H1 (cell line): ENCODE measurements around the gene VSIG10L. TPM values are rescaled to one million over a fixed set of nuclear protein-coding genes. Genes with fewer than 3 reads are reported as not detected.

ENCODE experiments used
- CTCF ChIA-PET: fragments of 300-600 bp; sonication (Branson Sonifier 250); formaldehyde crosslinking; loops from one replicate; lab custom pipeline; 2021; ENCODE audit not compliant: partially characterized antibody; lab: Charles Lee
- POLR2A ChIA-PET: fragments of 300-600 bp; sonication (Branson Sonifier 250); formaldehyde crosslinking; loops from one replicate; lab custom pipeline; 2021; ENCODE audit warnings: inconsistent platforms; ENCODE audit not compliant: partially characterized antibody; lab: Charles Lee
- DNase-seq, 2 experiments: peaks; one replicate each; pipeline versions ENCODE4 v3.0.0 to v3.0.0-alpha.2; 2010 to 2022; ENCODE audit warnings: low spot score in 2 of 2, low read depth in 1 of 2, mixed read lengths in 1 of 2
- FAIRE-seq: peaks from 2 replicates; lab custom pipeline; 2011; peaks lifted over from hg19 to GRCh38; lab: Jason Lieb, UNC
- H2AFZ ChIP-seq: 2 replicates; pipeline ENCODE4 v1.8.1; 2012; ENCODE audit warnings: low read length, inconsistent platforms
- H2AK5ac ChIP-seq: 2 replicates; pipeline ENCODE4 v1.6.1; 2013; ENCODE audit warnings: low read depth, low read length
- H2BK120ac ChIP-seq: replicated peaks from 2 replicates; pipeline ENCODE3; 2013; ENCODE audit warnings: low read depth, low read length, inconsistent platforms
- H2BK12ac ChIP-seq: 2 replicates; pipeline ENCODE4 v1.6.1; 2013; ENCODE audit warnings: low read depth, low read length
- H2BK15ac ChIP-seq: 2 replicates; pipeline ENCODE4 v1.6.1; 2013; ENCODE audit warnings: low read length
- H2BK20ac ChIP-seq: 2 replicates; pipeline ENCODE4 v1.6.1; 2013; ENCODE audit warnings: low read length
- H2BK5ac ChIP-seq: 2 replicates; pipeline ENCODE4 v1.6.1; 2013; ENCODE audit warnings: low read depth, low read length
- H3K14ac ChIP-seq: 2 replicates; pipeline ENCODE4 v1.6.1; 2013; ENCODE audit warnings: inconsistent platforms; ENCODE audit not compliant: insufficient read length
- H3K18ac ChIP-seq: 2 replicates; pipeline ENCODE4 v1.6.1; 2013; ENCODE audit warnings: low read length; ENCODE audit errors: extremely low read depth
- H3K23ac ChIP-seq: 2 replicates; pipeline ENCODE4 v1.6.1; 2013; ENCODE audit warnings: inconsistent platforms; ENCODE audit not compliant: insufficient read length
- H3K23me2 ChIP-seq: 2 replicates; pipeline ENCODE4 v1.6.1; 2013; ENCODE audit warnings: low read depth, low read length
- H3K27ac ChIP-seq: 2 replicates; pipeline ENCODE4 v1.6.1; 2011; ENCODE audit warnings: low read depth, low read length, inconsistent platforms
- H3K27me3 ChIP-seq, 4 experiments: replicated peaks in 1 of 4; 1 replicate in 1 of 4; 2 replicates in 3 of 4; pipeline versions ENCODE4 v1.6.1 to v1.8.1; 2011 to 2013; ENCODE audit warnings: low read length in 3 of 4, mild to moderate bottlenecking in 3 of 4, inconsistent platforms in 2 of 4, mixed read lengths in 2 of 4, moderate library complexity in 1 of 4; ENCODE audit not compliant: control insufficient read depth in 3 of 4, insufficient read depth in 3 of 4; ENCODE audit errors: extremely low read depth in 1 of 4
- H3K36me3 ChIP-seq, 4 experiments: 2 replicates each; pipeline versions ENCODE4 v1.6.1 to v1.8.1; 2011 to 2013; ENCODE audit warnings: mild to moderate bottlenecking in 4 of 4, low read length in 3 of 4, moderate library complexity in 2 of 4, control low read depth in 1 of 4, inconsistent platforms in 1 of 4; ENCODE audit not compliant: insufficient read depth in 4 of 4, control insufficient read depth in 2 of 4
- H3K4ac ChIP-seq: replicated peaks from 2 replicates; pipeline ENCODE3; 2013; ENCODE audit warnings: low read length, low read depth, mixed read lengths, inconsistent platforms; ENCODE audit not compliant: insufficient read length
- H3K4me1 ChIP-seq, 4 experiments: replicated peaks in 1 of 4; 1 replicate in 1 of 4; 2 replicates in 3 of 4; pipeline versions ENCODE4 v1.6.1 to v1.8.1; 2011 to 2013; ENCODE audit warnings: low read length in 3 of 4, inconsistent platforms in 2 of 4, mixed read lengths in 1 of 4; ENCODE audit not compliant: insufficient read depth in 4 of 4, control insufficient read depth in 3 of 4
- H3K4me2 ChIP-seq, 2 experiments: 2 replicates each; pipeline versions ENCODE4 v1.6.1 to v1.8.1; 2011 to 2013; ENCODE audit warnings: low read depth in 2 of 2, low read length in 2 of 2, control low read depth in 1 of 2, inconsistent platforms in 1 of 2, mild to moderate bottlenecking in 1 of 2; ENCODE audit not compliant: insufficient read depth in 1 of 2
- H3K4me3 ChIP-seq, 4 experiments: fragments of 200-600, 300-600 bp in 1 of 4; sonication (generic), shearing (Covaris generic), sonication (Bioruptor Twin) in 1 of 4; 2 replicates each; pipeline versions ENCODE4 v1.5.1 to v1.8.1; 2011 to 2016; ENCODE audit warnings: low read length in 4 of 4, low read depth in 3 of 4, control low read depth in 2 of 4, inconsistent platforms in 2 of 4, mild to moderate bottlenecking in 2 of 4, mixed read lengths in 1 of 4, moderate library complexity in 1 of 4; ENCODE audit not compliant: insufficient read depth in 2 of 4; ENCODE audit errors: extremely low read depth in 1 of 4
- H3K56ac ChIP-seq: replicated peaks from 2 replicates; pipeline ENCODE3; 2013; ENCODE audit warnings: low read depth, mild to moderate bottlenecking, mixed read lengths, low read length, inconsistent platforms; ENCODE audit not compliant: insufficient read length
- H3K79me1 ChIP-seq: 2 replicates; pipeline ENCODE4 v1.6.1; 2013; ENCODE audit warnings: low read depth, low read length, control low read depth
- H3K79me2 ChIP-seq, 2 experiments: 2 replicates each; pipeline versions ENCODE4 v1.6.1 to v1.8.1; 2012 to 2013; ENCODE audit warnings: low read length in 2 of 2, mild to moderate bottlenecking in 2 of 2, inconsistent platforms in 1 of 2; ENCODE audit not compliant: insufficient read depth in 2 of 2, control insufficient read depth in 1 of 2
- H3K9ac ChIP-seq, 4 experiments: replicated peaks in 1 of 4; 1 replicate in 1 of 4; 2 replicates in 3 of 4; pipeline versions ENCODE4 v1.6.1 to v1.8.1; 2011 to 2013; ENCODE audit warnings: low read depth in 3 of 4, low read length in 3 of 4, control low read depth in 2 of 4, mild to moderate bottlenecking in 2 of 4, moderate library complexity in 2 of 4, inconsistent platforms in 1 of 4; ENCODE audit errors: extremely low read depth in 1 of 4
- H3K9me3 ChIP-seq, 2 experiments: 2 replicates each; pipeline versions ENCODE4 v1.6.1 to v1.8.1; 2012 to 2013; ENCODE audit warnings: mild to moderate bottlenecking in 2 of 2, moderate library complexity in 2 of 2, control low read depth in 1 of 2, inconsistent platforms in 1 of 2, low read depth in 1 of 2, low read length in 1 of 2, mixed read lengths in 1 of 2; ENCODE audit not compliant: insufficient read depth in 2 of 2
- H4K20me1 ChIP-seq, 2 experiments: replicated peaks in 1 of 2; 2 replicates each; pipeline versions ENCODE3 to v1.8.1; 2011 to 2013; ENCODE audit warnings: inconsistent platforms in 2 of 2, low read length in 2 of 2, mild to moderate bottlenecking in 1 of 2; ENCODE audit not compliant: insufficient read depth in 2 of 2, control insufficient read depth in 1 of 2
- H4K5ac ChIP-seq: 2 replicates; pipeline ENCODE4 v1.6.1; 2013; ENCODE audit warnings: low read length, low read depth, mixed read lengths, inconsistent platforms; ENCODE audit not compliant: insufficient read length
- H4K8ac ChIP-seq: 2 replicates; pipeline ENCODE4 v1.8.0; 2013; ENCODE audit warnings: mild to moderate bottlenecking, moderate library complexity, low read length, inconsistent platforms; ENCODE audit not compliant: insufficient read depth; ENCODE audit errors: extremely low read depth
- H4K91ac ChIP-seq: replicated peaks from 2 replicates; pipeline ENCODE3; 2013; ENCODE audit warnings: low read length, mixed read lengths, inconsistent platforms; ENCODE audit not compliant: insufficient read length
- BACH1 ChIP-seq: IDR thresholded peaks from 2 replicates; pipeline ENCODE4 v1.6.1; 2012; ENCODE audit warnings: low read length, improper control_type of control experiment
- CREB1 ChIP-seq: IDR thresholded peaks from 2 replicates; pipeline ENCODE4 v1.6.1; 2012; ENCODE audit warnings: inconsistent platforms
- CTBP2 ChIP-seq: IDR thresholded peaks from 2 replicates; pipeline ENCODE4 v1.7.0; 2011; ENCODE audit warnings: borderline replicate concordance, mild to moderate bottlenecking, moderate library complexity, mixed read lengths, low read length; ENCODE audit not compliant: insufficient read depth, insufficient read length
- EP300 ChIP-seq, 2 experiments: IDR thresholded peaks; 1 replicate in 1 of 2; 2 replicates in 1 of 2; pipeline ENCODE4 v1.6.1; 2011 to 2012; ENCODE audit warnings: low read depth in 2 of 2, low read length in 2 of 2, mild to moderate bottlenecking in 2 of 2, borderline replicate concordance in 1 of 2, inconsistent platforms in 1 of 2, moderate library complexity in 1 of 2
- KDM1A ChIP-seq: fragments of 200-600, 300-600 bp; sonication (generic); IDR thresholded peaks from 2 replicates; pipeline ENCODE4 v1.7.1; 2016; ENCODE audit warnings: mild to moderate bottlenecking, low read length, borderline replicate concordance
- POLR2AphosphoS5 ChIP-seq: IDR thresholded peaks from 2 replicates; pipeline ENCODE4 v1.6.1; 2011; ENCODE audit warnings: low read depth, low read length
- RAD21 ChIP-seq, 2 experiments: IDR thresholded peaks in 1 of 2; conservative IDR thresholded peaks in 1 of 2; 2 replicates each; pipeline ENCODE4 v1.6.1; 2011; ENCODE audit warnings: low read depth in 2 of 2, low read length in 2 of 2, improper control_type of control experiment in 1 of 2, inconsistent platforms in 1 of 2, mild to moderate bottlenecking in 1 of 2, moderate library complexity in 1 of 2
- RNF2 ChIP-seq: fragments of 200-900, 300-1000 bp; sonication (generic); IDR thresholded peaks from 2 replicates; pipeline ENCODE4 v1.7.1; 2016; ENCODE audit warnings: borderline replicate concordance, low read depth, mild to moderate bottlenecking, antibody characterized with exemption, low read length; ENCODE audit not compliant: poor library complexity, severe bottlenecking; ENCODE audit errors: missing control alignments
- SIRT6 ChIP-seq: IDR thresholded peaks from one replicate; pipeline ENCODE4 v1.7.1; 2012; ENCODE audit warnings: low read length, inconsistent platforms
- SUZ12 ChIP-seq: fragments of 200-600 bp; sonication (generic); IDR thresholded peaks from 2 replicates; pipeline ENCODE4 v1.6.1; 2012; ENCODE audit warnings: mild to moderate bottlenecking, inconsistent platforms, low read length, moderate library complexity, mixed read lengths
- YY1 ChIP-seq: IDR thresholded peaks from 2 replicates; pipeline ENCODE4 v1.6.1; 2011; ENCODE audit warnings: low read depth, mild to moderate bottlenecking, low read length
- WGBS, 2 experiments: shearing (Covaris generic) in 1 of 2; methylation state at CpG; one replicate each; pipeline versions ENCODE4 v1.1.6 to v1.1.7; 2013 to 2015; ENCODE audit warnings: low lambda C conversion rate in 2 of 2, mixed read lengths in 2 of 2, inconsistent platforms in 1 of 2, low coverage in 1 of 2, missing lambda C conversion rate in 1 of 2; ENCODE audit not compliant: insufficient replicate concordance in 2 of 2, insufficient coverage in 1 of 2, insufficient read length in 1 of 2; ENCODE audit errors: extremely low coverage in 1 of 2, missing lambda C conversion rate in 1 of 2; 5-methylcytosine and 5-hydroxymethylcytosine counted together
- polyA plus RNA-seq, 7 experiments: library from polyadenylated mRNA; depleted of rRNA in 3 of 7; stranded (reverse) in 5 of 7; unstranded in 2 of 7; fragments of >200 nt in 5 of 7; fragments of 200-250 nt in 2 of 7; gene quantifications; 1 replicate in 5 of 7; 2 replicates in 1 of 7; 4 replicates in 1 of 7; pipeline versions ENCODE4 v1.2.1 to v1.2.3, GENCODE V29; 2011 to 2013; ENCODE audit warnings: missing spikeins in 2 of 7, mixed read lengths in 2 of 7
- total RNA-seq: library from RNA; stranded (reverse); fragmentation: NEBNext Ultra II Directional; extraction: Animal tissue kit (Norgen Biotek cat#: 25700); gene quantifications from 2 replicates; pipeline ENCODE4 v1.2.1, GENCODE V29; 2021
- TF ChIP-seq, protein P1 (sequence below): IDR thresholded peaks from 2 replicates; pipeline ENCODE4 v1.6.1; 2012; ENCODE audit warnings: low read length, inconsistent platforms

VSIG10L gene
- total and polyA plus RNA-seq, 2 of the 8 experiments (the other 6 are each of a cell fraction or from before 2014, with no cell fraction given): 10.3 to 10.4 TPM

DNA sequence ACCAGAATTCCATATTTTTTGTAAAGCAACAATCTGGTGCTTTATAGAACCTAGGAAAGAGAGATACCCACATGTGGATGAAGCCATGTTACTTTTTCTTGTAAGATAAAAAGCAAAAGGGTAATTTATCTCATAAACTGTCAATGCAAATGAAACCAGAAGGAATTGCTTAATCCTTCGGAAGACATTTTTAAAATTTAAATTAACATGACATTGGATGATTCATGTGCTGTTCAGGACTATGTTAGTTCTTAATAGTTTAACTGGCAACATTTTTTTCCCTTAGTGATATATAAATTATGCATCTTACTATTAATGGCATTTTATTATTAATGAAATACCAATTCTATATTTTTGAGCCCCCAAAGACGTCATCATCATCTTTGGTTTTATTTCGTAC, 56.3 kb downstream of the VSIG10L start:
- ChIA-PET POLR2A (no interaction called here), CTCF (interaction anchor here (1.6 kb wide), 1 partner anchor 26 kb away, joined by 3 read pairs; no protein-coding TSS in a partner anchor)
- Histone ChIP-seq H3K36me3 (no peaks in the 10 kb centered on the region), H4K91ac (no peak overlapping the region), H3K9ac (no peak overlapping the region), H2BK120ac (no peak overlapping the region), H2BK5ac (no peak overlapping the region), H3K79me2 (no peaks in the 10 kb centered on the region), H2AFZ (no peak overlapping the region), H2AK5ac (no peak overlapping the region), H4K8ac (no peak overlapping the region), H3K56ac (no peak overlapping the region), H4K5ac (no peak overlapping the region), H3K23ac (no peak overlapping the region), H2BK15ac (no peak overlapping the region), H2BK20ac (no peak overlapping the region), H3K9me3 (peaks cover under 1 to 5% of the 10 kb centered on the region in 2 experiments; a peak in 2 of 4 replicates), H3K4me3 (no peak overlapping the region), H3K4ac (no peak overlapping the region), H3K4me1 (no peaks in the 10 kb centered on the region), H2BK12ac (no peak overlapping the region), H3K23me2 (no peaks in the 10 kb centered on the region), H3K27ac (no peak overlapping the region), H4K20me1 (no peaks in the 10 kb centered on the region), H3K18ac (no peak overlapping the region), H3K4me2 (no peak overlapping the region), H3K27me3 (no peaks in the 10 kb centered on the region), H3K79me1 (no peaks in the 10 kb centered on the region), H3K14ac (no peak overlapping the region)
- DNase-seq (no peak), FAIRE-seq (no peak)
- WGBS, 2 experiments: 84% methylated on average over 3 of the region's 3 CpGs; no CpG with 5 or more reads in 1 of the 2 experiments
- TF ChIP-seq CREB1 (no peak), EP300 (IDR thresholded peaks at IDR 0.05; ENCODE audit: borderline replicate concordance in 1 of 2, low read depth in 2 of 2, low read length in 2 of 2) (no peak), SIRT6 (no peak), CTBP2 (no peak), RNF2 (no peak), BACH1 (no peak), RAD21 (IDR thresholded peaks at IDR 0.05 in 1 of 2, conservative IDR thresholded peaks at IDR 0.05 in 1 of 2; ENCODE audit: low read depth in 2 of 2, low read length in 2 of 2) (no peak), KDM1A (no peak), POLR2AphosphoS5 (no peak), SUZ12 (no peak), YY1 (no peak)
- TF ChIP-seq, protein P1, sequence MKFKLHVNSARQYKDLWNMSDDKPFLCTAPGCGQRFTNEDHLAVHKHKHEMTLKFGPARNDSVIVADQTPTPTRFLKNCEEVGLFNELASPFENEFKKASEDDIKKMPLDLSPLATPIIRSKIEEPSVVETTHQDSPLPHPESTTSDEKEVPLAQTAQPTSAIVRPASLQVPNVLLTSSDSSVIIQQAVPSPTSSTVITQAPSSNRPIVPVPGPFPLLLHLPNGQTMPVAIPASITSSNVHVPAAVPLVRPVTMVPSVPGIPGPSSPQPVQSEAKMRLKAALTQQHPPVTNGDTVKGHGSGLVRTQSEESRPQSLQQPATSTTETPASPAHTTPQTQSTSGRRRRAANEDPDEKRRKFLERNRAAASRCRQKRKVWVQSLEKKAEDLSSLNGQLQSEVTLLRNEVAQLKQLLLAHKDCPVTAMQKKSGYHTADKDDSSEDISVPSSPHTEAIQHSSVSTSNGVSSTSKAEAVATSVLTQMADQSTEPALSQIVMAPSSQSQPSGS: no peak
